ENCODE measurements around the gene SLC35F1. TPM values are rescaled to one million over a fixed set of nuclear protein-coding genes. Genes with fewer than 3 reads are reported as not detected.
"Not testable (repeated sequence)": the region's sequence is repeated elsewhere in the genome, so short reads cannot be mapped to it uniquely, and the experiment has no call there.

The SLC35F1 gene
- total and polyA plus RNA-seq, 2 experiments from 2014 or later = not detected

- Histone ChIP-seq H3K79me2 (ENCODE audit: insufficient read depth) (no peaks in the 10 kb centered on the region), H3K27ac (no peak overlapping the region), H3K4me1 (ENCODE audit: insufficient read depth) (no peaks in the 10 kb centered on the region), H3K4me3 (no peak overlapping the region), H2AFZ (no peak overlapping the region), H3K27me3 (replicated peaks; ENCODE audit: insufficient read depth) (no peaks in the 10 kb centered on the region), H3K9me3 (ENCODE audit: low read depth) (no peaks in the 10 kb centered on the region), H3K9me2 (ENCODE audit: insufficient read depth) (no peaks in the 10 kb centered on the region), H4K20me1 (ENCODE audit: insufficient read depth) (no peaks in the 10 kb centered on the region), H3K36me3 (ENCODE audit: low read depth) (no peaks in the 10 kb centered on the region), H3K4me2 (ENCODE audit: unreplicated experiment) (no peak overlapping the region), H3F3A (ENCODE audit: insufficient read depth) (no peaks in the 10 kb centered on the region), H3K9ac (no peak overlapping the region)
- in situ Hi-C loops (cut with MboI) = no loop called here
- 3 to 7% methylated on average over 5 of the region's 5 CpGs for WGBS, 2 experiments (ENCODE audit: low coverage in 1 of 2, low lambda C conversion rate in 2 of 2, missing lambda C conversion rate in 2 of 2)
- no peak for TF ChIP-seq EZH2 (IDR thresholded peaks at IDR 0.05; ENCODE audit: insufficient read depth, poor library complexity, severe bottlenecking)
- no peak for TF ChIP-seq EZH2phosphoT487 (IDR thresholded peaks at IDR 0.05; ENCODE audit: insufficient read depth, low read depth)
- no peak for DNase-seq
These were observed 105.9 kb downstream of the SLC35F1 start for GRCh38 chr6:118012944-118013343.

- no peaks in the 10 kb centered on the region for H3F3A ChIP-seq (ENCODE audit: insufficient read depth)
- no peaks in the 10 kb centered on the region for H3K9me3 ChIP-seq (ENCODE audit: low read depth)
- DNase-seq = no peak
- H3K36me3 ChIP-seq (ENCODE audit: low read depth) = no peaks in the 10 kb centered on the region
- 55 to 58% methylated on average over 2 of the region's 2 CpGs for WGBS, 2 experiments (ENCODE audit: low coverage in 1 of 2, low lambda C conversion rate in 2 of 2, missing lambda C conversion rate in 2 of 2)
- H3K4me3 ChIP-seq = no peak overlapping the region
- H3K27ac ChIP-seq = no peak overlapping the region
- in situ Hi-C loops (cut with MboI) = no loop called here
- H3K27me3 ChIP-seq (replicated peaks; ENCODE audit: insufficient read depth) = no peaks in the 10 kb centered on the region
- H2AFZ ChIP-seq = no peak overlapping the region
- no peaks in the 10 kb centered on the region for H3K9me2 ChIP-seq (ENCODE audit: insufficient read depth)
- no peak overlapping the region for H3K9ac ChIP-seq
- no peaks in the 10 kb centered on the region for H3K79me2 ChIP-seq (ENCODE audit: insufficient read depth)
- no peaks in the 10 kb centered on the region for H3K4me1 ChIP-seq (ENCODE audit: insufficient read depth)
- H4K20me1 ChIP-seq (ENCODE audit: insufficient read depth) = no peaks in the 10 kb centered on the region
- no peak overlapping the region for H3K4me2 ChIP-seq (ENCODE audit: unreplicated experiment)
- TF ChIP-seq EZH2 (IDR thresholded peaks at IDR 0.05; ENCODE audit: insufficient read depth, poor library complexity, severe bottlenecking) = no peak
- TF ChIP-seq EZH2phosphoT487 (IDR thresholded peaks at IDR 0.05; ENCODE audit: insufficient read depth, low read depth) = no peak
These were observed 109.5 kb downstream of the SLC35F1 start for GRCh38 chr6:118016532-118016931.

- no peak overlapping the region for H3K9ac ChIP-seq
- H3K79me2 ChIP-seq (ENCODE audit: insufficient read depth) = no peaks in the 10 kb centered on the region
- WGBS, 2 experiments (ENCODE audit: low coverage in 1 of 2, low lambda C conversion rate in 2 of 2, missing lambda C conversion rate in 2 of 2) = 7 to 8% methylated on average over 2 of the region's 2 CpGs
- H3K9me2 ChIP-seq (ENCODE audit: insufficient read depth) = no peaks in the 10 kb centered on the region
- H4K20me1 ChIP-seq (ENCODE audit: insufficient read depth) = no peaks in the 10 kb centered on the region
- no peaks in the 10 kb centered on the region for H3K27me3 ChIP-seq (replicated peaks; ENCODE audit: insufficient read depth)
- TF ChIP-seq EZH2phosphoT487 (IDR thresholded peaks at IDR 0.05; ENCODE audit: insufficient read depth, low read depth) = no peak
- no peak overlapping the region for H3K27ac ChIP-seq
- H3K4me1 ChIP-seq (ENCODE audit: insufficient read depth) = no peaks in the 10 kb centered on the region
- H3K36me3 ChIP-seq (ENCODE audit: low read depth) = no peaks in the 10 kb centered on the region
- no peaks in the 10 kb centered on the region for H3F3A ChIP-seq (ENCODE audit: insufficient read depth)
- no peak for DNase-seq
- H3K4me3 ChIP-seq = no peak overlapping the region
- in situ Hi-C loops (cut with MboI) = no loop called here
- no peak overlapping the region for H3K4me2 ChIP-seq (ENCODE audit: unreplicated experiment)
- H3K9me3 ChIP-seq (ENCODE audit: low read depth) = no peaks in the 10 kb centered on the region
- H2AFZ ChIP-seq = no peak overlapping the region
These were observed 110.3 kb downstream of the SLC35F1 start for GRCh38 chr6:118017301-118017848.

GRCh38 chr6:118023771-118024170, 116.7 kb downstream of the SLC35F1 start:
- Histone ChIP-seq H3K79me2 (ENCODE audit: insufficient read depth) (no peaks in the 10 kb centered on the region), H3K36me3 (ENCODE audit: low read depth) (no peaks in the 10 kb centered on the region), H3K4me2 (ENCODE audit: unreplicated experiment) (no peak overlapping the region), H3K4me3 (no peak overlapping the region), H3K9me3 (ENCODE audit: low read depth) (no peaks in the 10 kb centered on the region), H3K4me1 (ENCODE audit: insufficient read depth) (no peaks in the 10 kb centered on the region), H3K27me3 (replicated peaks; ENCODE audit: insufficient read depth) (no peaks in the 10 kb centered on the region), H2AFZ (no peak overlapping the region), H3K27ac (no peak overlapping the region), H3K9me2 (ENCODE audit: insufficient read depth) (no peaks in the 10 kb centered on the region), H3K9ac (no peak overlapping the region), H3F3A (ENCODE audit: insufficient read depth) (no peaks in the 10 kb centered on the region), H4K20me1 (ENCODE audit: insufficient read depth) (no peaks in the 10 kb centered on the region)
- no peak for DNase-seq
- 15 to 24% methylated on average over 3 of the region's 3 CpGs for WGBS, 2 experiments (ENCODE audit: low coverage in 1 of 2, low lambda C conversion rate in 2 of 2, missing lambda C conversion rate in 2 of 2)
- TF ChIP-seq EZH2phosphoT487 (IDR thresholded peaks at IDR 0.05; ENCODE audit: insufficient read depth, low read depth) = no peak
- no peak for TF ChIP-seq EZH2 (IDR thresholded peaks at IDR 0.05; ENCODE audit: insufficient read depth, poor library complexity, severe bottlenecking)
- in situ Hi-C loops (cut with MboI) = no loop called here

GRCh38 chr6:118029967-118030366, 122.9 kb downstream of the SLC35F1 start:
- H3K4me1 ChIP-seq (ENCODE audit: insufficient read depth) = no peaks in the 10 kb centered on the region
- in situ Hi-C loops (cut with MboI) = no loop called here
- H3K9ac ChIP-seq = no peak overlapping the region
- 16 to 22% methylated on average over 4 of the region's 4 CpGs for WGBS, 2 experiments (ENCODE audit: low coverage in 1 of 2, low lambda C conversion rate in 2 of 2, missing lambda C conversion rate in 2 of 2)
- H3K27ac ChIP-seq = no peak overlapping the region
- H3K79me2 ChIP-seq (ENCODE audit: insufficient read depth) = no peaks in the 10 kb centered on the region
- TF ChIP-seq EZH2phosphoT487 (IDR thresholded peaks at IDR 0.05; ENCODE audit: insufficient read depth, low read depth) (no peak), EZH2 (IDR thresholded peaks at IDR 0.05; ENCODE audit: insufficient read depth, poor library complexity, severe bottlenecking) (no peak)
- H3K9me2 ChIP-seq (ENCODE audit: insufficient read depth) = no peaks in the 10 kb centered on the region
- H3K4me2 ChIP-seq (ENCODE audit: unreplicated experiment) = no peak overlapping the region
- H3K27me3 ChIP-seq (replicated peaks; ENCODE audit: insufficient read depth) = no peaks in the 10 kb centered on the region
- no peaks in the 10 kb centered on the region for H4K20me1 ChIP-seq (ENCODE audit: insufficient read depth)
- no peaks in the 10 kb centered on the region for H3K9me3 ChIP-seq (ENCODE audit: low read depth)
- no peak overlapping the region for H3K4me3 ChIP-seq
- no peak for DNase-seq
- H3K36me3 ChIP-seq (ENCODE audit: low read depth) = no peaks in the 10 kb centered on the region
- no peaks in the 10 kb centered on the region for H3F3A ChIP-seq (ENCODE audit: insufficient read depth)
- H2AFZ ChIP-seq = no peak overlapping the region

GRCh38 chr6:118037479-118037878, 130.4 kb downstream of the SLC35F1 start:
- H3K9ac ChIP-seq; H3K4me2 ChIP-seq (ENCODE audit: unreplicated experiment); H3K4me3 ChIP-seq; H3K9me2 ChIP-seq (ENCODE audit: insufficient read depth); in situ Hi-C loops (cut with MboI); H3K9me3 ChIP-seq (ENCODE audit: low read depth); H3K79me2 ChIP-seq (ENCODE audit: insufficient read depth); H3K36me3 ChIP-seq (ENCODE audit: low read depth); DNase-seq; H4K20me1 ChIP-seq (ENCODE audit: insufficient read depth); H3F3A ChIP-seq (ENCODE audit: insufficient read depth); H3K4me1 ChIP-seq (ENCODE audit: insufficient read depth); H3K27ac ChIP-seq; H3K27me3 ChIP-seq (replicated peaks; ENCODE audit: insufficient read depth); H2AFZ ChIP-seq: not testable (repeated sequence)
- WGBS, 2 experiments (ENCODE audit: low coverage in 1 of 2, low lambda C conversion rate in 2 of 2, missing lambda C conversion rate in 2 of 2) = 22 to 25% methylated on average over 3 of the region's 3 CpGs
